ENCODE data around the gene RPH3AL.
"Not testable (repeated sequence)": the region's sequence is repeated elsewhere in the genome, so short reads cannot be mapped to it uniquely, and the experiment has no call there.

The RPH3AL gene

GRCh38 chr17:223723-224471 is 128.7 kb downstream of the RPH3AL start:
- H3K4me3 ChIP-seq (ENCODE audit: low read depth, low read length) = no peak overlapping the region
- in situ Hi-C loops (cut with HindIII; ENCODE audit: low pct_ligation_motif_present, low sequenced_read_pairs) = no loop called here
- H3K36me3 ChIP-seq (replicated peaks) = no peaks in the 10 kb centered on the region
- no peaks in the 10 kb centered on the region for H3K27me3 ChIP-seq (replicated peaks)
- H3K27ac ChIP-seq = no peak overlapping the region
- no peak for DNase-seq
- TF ChIP-seq CTCF (IDR thresholded peaks at IDR 0.05; ENCODE audit: low read depth, low read length, missing control alignments) = no peak

GRCh38 chr17:222172-222571 is 130.4 kb downstream of the RPH3AL start:
- no peak for DNase-seq
- in situ Hi-C loops (cut with HindIII; ENCODE audit: low pct_ligation_motif_present, low sequenced_read_pairs) = no loop called here

GRCh38 chr17:219696-220095 is 132.9 kb downstream of the RPH3AL start:
- no peak for DNase-seq
- TF ChIP-seq CTCF (IDR thresholded peaks at IDR 0.05; ENCODE audit: low read depth, low read length, missing control alignments) = no peak
- Histone ChIP-seq H3K27ac (no peak overlapping the region), H3K4me3 (ENCODE audit: low read depth, low read length) (no peak overlapping the region), H3K27me3 (replicated peaks) (no peaks in the 10 kb centered on the region), H3K36me3 (replicated peaks) (no peaks in the 10 kb centered on the region)
- in situ Hi-C loops (cut with HindIII; ENCODE audit: low pct_ligation_motif_present, low sequenced_read_pairs) = no loop called here

More at GRCh38 chr17:222172-222571, 130.4 kb downstream of the RPH3AL start:
- Histone ChIP-seq H3K27ac (no peak overlapping the region), H3K4me3 (ENCODE audit: low read depth, low read length) (no peak overlapping the region), H3K36me3 (replicated peaks) (no peaks in the 10 kb centered on the region), H3K27me3 (replicated peaks) (no peaks in the 10 kb centered on the region)
- TF ChIP-seq CTCF (IDR thresholded peaks at IDR 0.05; ENCODE audit: low read depth, low read length, missing control alignments) = no peak

- Histone ChIP-seq H3K4me3 (ENCODE audit: low read depth, low read length) (no peak overlapping the region), H3K27ac (no peak overlapping the region), H3K27me3 (replicated peaks) (no peaks in the 10 kb centered on the region), H3K36me3 (replicated peaks) (no peaks in the 10 kb centered on the region)
- in situ Hi-C loops (cut with HindIII; ENCODE audit: low pct_ligation_motif_present, low sequenced_read_pairs) = no loop called here
- no peak for DNase-seq
- no peak for TF ChIP-seq CTCF (IDR thresholded peaks at IDR 0.05; ENCODE audit: low read depth, low read length, missing control alignments)
Measured at GRCh38 chr17:218432-219110, 134.0 kb downstream of the RPH3AL start.

GRCh38 chr17:216625-217024 is 136.0 kb downstream of the RPH3AL start:
- no peak overlapping the region for H3K27ac ChIP-seq
- DNase-seq = no peak
- H3K27me3 ChIP-seq (replicated peaks) = no peaks in the 10 kb centered on the region
- in situ Hi-C loops (cut with HindIII; ENCODE audit: low pct_ligation_motif_present, low sequenced_read_pairs) = no loop called here
- no peak for TF ChIP-seq CTCF (IDR thresholded peaks at IDR 0.05; ENCODE audit: low read depth, low read length, missing control alignments)
- no peak overlapping the region for H3K4me3 ChIP-seq (ENCODE audit: low read depth, low read length)
- no peaks in the 10 kb centered on the region for H3K36me3 ChIP-seq (replicated peaks)

- in situ Hi-C loops (cut with HindIII; ENCODE audit: low pct_ligation_motif_present, low sequenced_read_pairs); H3K4me3 ChIP-seq (ENCODE audit: low read depth, low read length); H3K36me3 ChIP-seq (replicated peaks); H3K27ac ChIP-seq; DNase-seq; H3K27me3 ChIP-seq (replicated peaks): not testable (repeated sequence)
Measured at GRCh38 chr17:215563-216478, 136.8 kb downstream of the RPH3AL start.

Measured in brain microvascular endothelial cell (primary cell).